ENCODE measurements around the gene NCMAP. TPM values are rescaled to one million over a fixed set of nuclear protein-coding genes. Genes with fewer than 3 reads are reported as not detected.

The NCMAP gene
- total RNA-seq, 1 donor from 2014 or later, result not detected

- ChIA-PET CTCF (no interaction called here), POLR2A (no interaction called here)
- Mint-ChIP-seq H3K36me3 (ENCODE audit: low read depth) (no peaks in the 10 kb centered on the region), H3K27me3 (peaks cover 13% of the 10 kb centered on the region), H3K27ac (no peak overlapping the region), H3K4me1 (no peaks in the 10 kb centered on the region), H3K9me3 (no peaks in the 10 kb centered on the region), H3K4me3 (no peak overlapping the region)
- no peak for TF ChIP-seq CTCF (IDR thresholded peaks at IDR 0.05)
- ATAC-seq (ENCODE audit: low read depth), result no peak
- intact Hi-C loops (cut with micrococcal nuclease), result no loop called here
- DNase-seq, result no peak
Observed at GRCh38 chr1:24599265-24599664, 43.4 kb downstream of the NCMAP start.

GRCh38 chr1:24600551-24600950, 44.7 kb downstream of the NCMAP start:
- intact Hi-C loops (cut with micrococcal nuclease), result no loop called here
- no peaks in the 10 kb centered on the region for H3K36me3 Mint-ChIP-seq (ENCODE audit: low read depth)
- ATAC-seq (ENCODE audit: low read depth) (no peak), DNase-seq (no peak)
- POLR2A ChIA-PET, result no interaction called here
- CTCF ChIA-PET, result no interaction called here
- no peak for TF ChIP-seq CTCF (IDR thresholded peaks at IDR 0.05)
- H3K9me3 Mint-ChIP-seq, result no peaks in the 10 kb centered on the region
- peaks cover 3% of the 10 kb centered on the region for H3K27me3 Mint-ChIP-seq
- H3K4me3 Mint-ChIP-seq, result no peak overlapping the region
- no peaks in the 10 kb centered on the region for H3K4me1 Mint-ChIP-seq
- H3K27ac Mint-ChIP-seq, result no peak overlapping the region

- no peak overlapping the region for H3K27ac Mint-ChIP-seq
- ATAC-seq (ENCODE audit: low read depth) (no peak), DNase-seq (no peak)
- POLR2A ChIA-PET, result no interaction called here
- TF ChIP-seq CTCF (IDR thresholded peaks at IDR 0.05), result no peak
- peaks cover 2% of the 10 kb centered on the region for H3K27me3 Mint-ChIP-seq
- intact Hi-C loops (cut with micrococcal nuclease), result no loop called here
- H3K4me1 Mint-ChIP-seq, result no peaks in the 10 kb centered on the region
- H3K9me3 Mint-ChIP-seq, result no peaks in the 10 kb centered on the region
- H3K4me3 Mint-ChIP-seq, result no peak overlapping the region
- CTCF ChIA-PET, result no interaction called here
- no peaks in the 10 kb centered on the region for H3K36me3 Mint-ChIP-seq (ENCODE audit: low read depth)
Observed at GRCh38 chr1:24605534-24606295, 49.8 kb downstream of the NCMAP start.

GRCh38 chr1:24606296-24606605, 50.4 kb downstream of the NCMAP start:
- H3K27me3 Mint-ChIP-seq, result no peaks in the 10 kb centered on the region
- TF ChIP-seq CTCF (IDR thresholded peaks at IDR 0.05), result no peak
- no peaks in the 10 kb centered on the region for H3K9me3 Mint-ChIP-seq
- no peak overlapping the region for H3K4me3 Mint-ChIP-seq
- H3K4me1 Mint-ChIP-seq, result no peaks in the 10 kb centered on the region
- DNase-seq, result no peak
- POLR2A ChIA-PET, result no interaction called here
- CTCF ChIA-PET, result no interaction called here
- intact Hi-C loops (cut with micrococcal nuclease), result no loop called here
- H3K27ac Mint-ChIP-seq, result no peak overlapping the region
- ATAC-seq (ENCODE audit: low read depth), result no peak
- no peaks in the 10 kb centered on the region for H3K36me3 Mint-ChIP-seq (ENCODE audit: low read depth)

GRCh38 chr1:24606621-24607020, 50.7 kb downstream of the NCMAP start:
- no peak overlapping the region for H3K4me3 Mint-ChIP-seq
- intact Hi-C loops (cut with micrococcal nuclease), result no loop called here
- POLR2A ChIA-PET, result no interaction called here
- CTCF ChIA-PET, result no interaction called here
- no peaks in the 10 kb centered on the region for H3K36me3 Mint-ChIP-seq (ENCODE audit: low read depth)
- H3K4me1 Mint-ChIP-seq, result no peaks in the 10 kb centered on the region
- H3K9me3 Mint-ChIP-seq, result no peaks in the 10 kb centered on the region
- ATAC-seq (ENCODE audit: low read depth) (no peak), DNase-seq (no peak)
- no peak for TF ChIP-seq CTCF (IDR thresholded peaks at IDR 0.05)
- no peaks in the 10 kb centered on the region for H3K27me3 Mint-ChIP-seq
- no peak overlapping the region for H3K27ac Mint-ChIP-seq
